Measurements from ENCODE around the gene MOCOS.

DNA sequence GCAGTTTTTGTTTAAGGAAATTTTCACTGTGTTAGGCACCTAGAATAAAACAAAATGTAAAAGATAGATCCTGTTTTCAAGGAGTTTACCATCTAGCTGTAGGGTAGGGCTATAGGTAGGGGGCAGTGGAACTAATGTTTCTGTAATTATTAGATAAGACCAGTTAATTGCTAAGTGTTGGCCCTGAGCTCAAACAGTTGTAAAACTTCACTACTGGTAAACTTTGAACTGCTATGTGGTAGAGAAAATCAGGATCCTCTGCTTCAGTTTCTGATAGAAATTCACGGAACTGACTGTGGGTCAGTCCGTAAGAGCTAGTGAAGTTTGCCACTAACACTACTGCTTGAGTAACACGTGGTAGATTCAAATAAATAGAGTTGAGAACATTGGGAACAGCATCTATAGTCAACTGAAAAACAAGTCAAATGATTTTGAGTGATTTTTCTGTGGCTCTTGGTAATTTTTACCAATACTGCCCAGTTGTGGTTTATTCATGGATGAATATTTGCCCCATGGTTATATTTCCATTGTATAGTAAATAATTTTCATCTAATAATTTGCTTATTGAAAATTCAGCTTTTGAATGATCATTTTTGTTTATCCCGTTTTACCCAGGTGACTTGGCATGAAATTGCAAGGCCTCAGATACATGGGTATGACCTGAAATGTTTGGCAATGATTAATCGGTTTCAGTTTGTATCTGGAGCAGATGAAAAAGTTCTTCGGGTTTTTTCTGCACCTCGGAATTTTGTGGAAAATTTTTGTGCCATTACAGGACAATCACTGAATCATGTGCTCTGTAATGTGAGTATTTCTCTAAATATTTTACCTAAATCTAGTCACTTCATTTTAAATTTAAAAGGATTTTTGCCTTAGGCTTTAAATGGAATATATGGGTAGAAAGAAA, 31.2 kb upstream of the MOCOS start:
- TF ChIP-seq CTCF (IDR thresholded peaks at IDR 0.05) (no peak), POLR2AphosphoS5 (IDR thresholded peaks at IDR 0.05; ENCODE audit: low read depth, low read length) (no peak), SIN3A (IDR thresholded peaks at IDR 0.05; ENCODE audit: borderline replicate concordance, insufficient read depth, low read depth, low read length) (no peak)
